HFF-Myc (cell line): ENCODE measurements around the gene NGFR.

Experiments used
- DNase-seq: peaks from one replicate; pipeline ENCODE4 v3.0.0-alpha.2; 2011; ENCODE audit warnings: low read depth; ENCODE audit errors: extremely low read depth
- H3K4me3 ChIP-seq: replicated peaks from 2 replicates; pipeline ENCODE4 v1.5.1; 2011; ENCODE audit warnings: low read depth, mild to moderate bottlenecking, control low read depth, low read length
- TF ChIP-seq, protein P1 (sequence below): IDR thresholded peaks from 2 replicates; pipeline ENCODE4 v1.5.1; 2012; ENCODE audit warnings: mild to moderate bottlenecking, low read depth, low read length, control low read depth; ENCODE audit errors: missing control alignments

The NGFR gene

DNA sequence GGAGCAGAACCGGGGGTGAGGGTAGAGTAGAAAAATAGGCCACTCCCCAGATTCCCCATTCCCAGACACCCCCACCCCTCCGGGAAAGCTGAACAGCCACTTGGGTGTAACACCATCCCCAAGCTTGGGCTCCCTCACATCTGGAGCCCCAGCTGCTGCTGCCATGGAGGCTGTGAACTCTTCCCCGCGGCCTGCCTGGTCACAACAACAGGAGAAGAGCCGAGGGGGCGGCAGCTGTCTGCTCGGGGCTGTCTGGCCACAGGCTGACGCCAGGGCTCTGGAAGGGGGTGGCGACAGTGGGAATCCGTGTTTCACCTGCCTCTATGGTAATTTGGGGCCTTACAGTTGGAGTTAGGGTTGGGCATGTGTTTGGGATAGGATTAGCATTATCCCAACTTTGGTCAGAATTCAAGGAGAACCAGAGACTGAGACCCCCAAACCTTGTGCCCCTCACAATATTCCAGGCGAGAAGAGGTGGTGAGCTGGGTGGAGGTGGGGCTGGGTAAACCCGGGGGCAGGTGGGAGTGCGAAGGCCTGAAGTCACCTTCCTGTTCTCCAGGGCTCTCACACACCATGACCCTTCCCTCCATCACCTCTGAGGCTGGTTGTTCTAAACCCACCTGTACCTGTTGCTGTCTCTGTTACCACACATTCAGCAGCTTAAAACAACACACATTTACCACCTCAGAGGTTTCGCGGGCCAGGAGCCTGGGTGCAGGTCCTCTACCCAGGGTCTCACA is 50.9 kb downstream of the NGFR start:
- H3K4me3 ChIP-seq = no peak overlapping the region
- no peak for DNase-seq

DNA sequence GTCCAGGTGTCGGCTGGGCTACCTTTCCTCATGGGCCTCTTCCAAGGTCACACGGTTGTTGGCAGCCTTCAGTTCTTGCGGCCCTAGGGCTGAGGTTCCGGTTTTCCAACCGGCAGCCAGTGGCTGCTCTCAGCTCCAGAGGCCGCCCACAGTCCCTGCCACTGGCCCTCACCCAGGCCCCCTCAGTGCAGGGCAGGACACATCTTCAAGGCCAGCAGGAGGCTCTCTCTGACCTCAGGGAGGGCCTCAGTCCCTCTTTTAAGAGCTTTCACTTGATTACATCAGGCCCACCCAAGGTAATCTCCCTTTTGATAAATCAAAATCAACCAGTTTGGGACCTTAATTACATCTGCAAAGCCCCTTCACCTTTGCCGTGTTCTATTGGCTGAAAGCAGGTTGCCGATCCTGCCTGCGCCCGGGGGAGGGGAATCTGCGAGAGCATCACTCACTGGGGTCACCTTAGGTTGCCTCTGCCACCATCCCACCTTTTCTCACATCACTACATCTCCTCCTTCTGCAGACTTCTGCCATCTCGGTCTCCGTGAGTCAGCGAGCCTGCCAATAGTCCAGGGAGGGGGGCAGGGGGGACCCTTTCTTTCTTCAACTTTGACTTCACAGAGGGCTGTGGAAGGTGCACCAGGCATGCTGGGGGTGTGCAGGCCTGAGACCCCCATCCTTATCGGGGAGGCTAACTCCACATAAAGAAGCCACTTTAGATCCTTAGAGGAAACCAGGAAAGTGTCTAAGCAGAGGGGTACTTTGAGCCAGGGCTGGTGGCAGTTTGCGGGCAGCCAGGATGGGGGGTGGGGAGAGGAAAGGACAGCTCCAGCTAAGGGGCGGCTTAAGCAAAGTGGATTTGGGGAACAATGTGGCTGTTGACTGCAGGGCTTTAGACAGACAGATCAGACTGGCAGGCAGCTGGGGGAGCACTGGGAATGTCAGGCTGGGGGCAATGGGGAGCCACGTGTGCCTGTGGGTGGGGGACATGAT is 51.7 kb downstream of the NGFR start:
- no peak overlapping the region for H3K4me3 ChIP-seq
- TF ChIP-seq, protein P1, sequence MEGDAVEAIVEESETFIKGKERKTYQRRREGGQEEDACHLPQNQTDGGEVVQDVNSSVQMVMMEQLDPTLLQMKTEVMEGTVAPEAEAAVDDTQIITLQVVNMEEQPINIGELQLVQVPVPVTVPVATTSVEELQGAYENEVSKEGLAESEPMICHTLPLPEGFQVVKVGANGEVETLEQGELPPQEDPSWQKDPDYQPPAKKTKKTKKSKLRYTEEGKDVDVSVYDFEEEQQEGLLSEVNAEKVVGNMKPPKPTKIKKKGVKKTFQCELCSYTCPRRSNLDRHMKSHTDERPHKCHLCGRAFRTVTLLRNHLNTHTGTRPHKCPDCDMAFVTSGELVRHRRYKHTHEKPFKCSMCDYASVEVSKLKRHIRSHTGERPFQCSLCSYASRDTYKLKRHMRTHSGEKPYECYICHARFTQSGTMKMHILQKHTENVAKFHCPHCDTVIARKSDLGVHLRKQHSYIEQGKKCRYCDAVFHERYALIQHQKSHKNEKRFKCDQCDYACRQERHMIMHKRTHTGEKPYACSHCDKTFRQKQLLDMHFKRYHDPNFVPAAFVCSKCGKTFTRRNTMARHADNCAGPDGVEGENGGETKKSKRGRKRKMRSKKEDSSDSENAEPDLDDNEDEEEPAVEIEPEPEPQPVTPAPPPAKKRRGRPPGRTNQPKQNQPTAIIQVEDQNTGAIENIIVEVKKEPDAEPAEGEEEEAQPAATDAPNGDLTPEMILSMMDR = no peak
- no peak for DNase-seq

More for the DNA sequence above, 50.9 kb downstream of the NGFR start:
- TF ChIP-seq, protein P1 = no peak

DNA sequence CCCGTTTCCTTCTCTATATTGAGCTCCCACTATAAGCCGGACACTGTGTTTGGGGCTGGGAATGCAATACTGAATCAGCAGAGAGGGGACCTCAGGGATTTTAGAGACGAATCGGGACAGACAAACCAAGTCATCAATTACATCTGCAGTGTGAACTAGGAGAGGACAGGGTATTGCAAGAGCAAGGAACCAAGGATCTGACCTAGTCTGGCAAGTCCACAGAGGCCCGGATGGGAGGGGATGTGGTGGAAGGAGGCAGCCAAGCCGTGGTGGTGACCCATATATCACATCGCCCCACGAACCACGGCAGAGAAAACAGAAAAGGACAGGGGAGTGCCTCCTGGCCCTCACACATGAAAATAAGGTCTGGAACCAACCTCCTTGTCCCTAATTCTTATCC is 52.5 kb downstream of the NGFR start:
- no peak for DNase-seq

DNA sequence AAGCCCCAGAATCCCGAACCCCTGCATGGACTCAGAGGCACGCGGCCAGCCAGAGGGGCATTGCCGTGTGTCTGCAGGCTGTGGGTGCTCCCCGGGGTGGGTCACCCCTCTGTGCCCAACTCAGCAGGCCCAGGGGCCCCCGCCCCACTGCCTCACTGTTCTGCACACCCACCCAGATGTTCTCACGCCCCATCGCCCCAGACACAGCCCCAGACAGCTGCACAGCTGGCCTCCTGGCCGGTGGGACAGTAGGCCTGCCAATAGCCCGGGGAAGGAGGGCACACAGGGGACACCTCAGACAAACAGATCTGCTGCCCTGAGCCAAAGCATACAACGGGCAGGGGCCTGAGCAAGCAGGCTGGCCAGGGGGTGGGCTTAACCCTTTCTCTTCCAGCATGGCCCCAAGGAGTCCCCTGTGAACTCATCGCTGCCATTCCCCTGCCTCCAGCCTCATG is 53.0 kb downstream of the NGFR start:
- TF ChIP-seq, protein P1 = no peak
- DNase-seq = no peak
- H3K4me3 ChIP-seq = no peak overlapping the region

More for the DNA sequence above, 52.5 kb downstream of the NGFR start:
- TF ChIP-seq, protein P1 = no peak
- no peak overlapping the region for H3K4me3 ChIP-seq

DNA sequence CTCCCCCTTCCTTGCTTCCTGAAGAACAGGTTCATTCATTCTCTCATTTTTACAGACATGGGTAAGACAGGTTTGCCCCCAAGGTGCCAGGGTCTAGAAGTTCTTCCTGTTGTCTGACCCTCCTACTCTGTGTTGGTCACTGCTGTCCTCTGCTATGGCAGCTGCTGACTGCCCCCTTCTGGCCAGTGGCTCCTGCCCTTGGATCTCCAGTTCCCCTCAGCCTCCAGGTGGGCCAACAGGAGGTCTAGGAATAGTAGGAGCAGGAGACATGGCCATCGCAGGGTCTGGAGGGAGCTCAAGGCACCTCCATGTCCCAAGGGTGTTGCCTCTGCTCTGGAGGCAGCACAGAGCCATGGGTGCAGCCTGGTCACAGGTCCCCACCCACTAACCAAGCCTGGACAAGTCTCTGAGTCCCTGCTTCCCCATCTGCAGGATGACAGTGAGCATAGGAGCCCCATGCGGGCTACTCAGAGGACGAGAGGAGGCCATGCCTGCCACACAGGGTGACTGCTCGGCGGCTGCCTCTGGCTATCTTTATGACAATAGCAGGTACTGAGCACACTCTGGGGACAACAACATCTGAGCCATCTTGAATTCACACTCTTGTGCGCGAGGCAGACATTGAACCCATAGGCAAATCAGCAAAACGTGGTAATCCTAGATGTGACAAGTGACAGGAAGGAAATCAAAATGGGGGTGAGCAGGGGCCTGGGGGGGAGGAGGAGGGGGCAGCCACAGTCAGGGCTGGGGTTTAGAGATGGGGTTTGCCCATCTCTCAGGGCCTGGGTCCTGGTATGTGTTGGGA is 53.6 kb downstream of the NGFR start:
- TF ChIP-seq, protein P1 = peak; percentile 76
- no peak for DNase-seq
- H3K4me3 ChIP-seq = no peak overlapping the region

DNA sequence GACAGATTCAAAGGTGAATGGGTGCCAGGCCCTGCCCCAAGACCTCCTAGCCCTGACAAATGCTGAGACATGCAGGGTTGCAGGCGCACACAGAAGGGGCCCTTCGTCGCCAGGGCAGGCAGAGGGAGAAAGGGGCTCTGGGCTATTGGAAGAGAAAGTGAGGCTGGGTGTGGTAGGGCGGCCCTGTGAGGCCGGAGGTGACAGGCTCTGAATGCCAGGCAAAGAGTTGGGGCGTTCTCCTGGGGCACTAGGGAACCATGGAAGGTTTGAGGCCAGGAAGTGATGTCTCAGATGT is 54.2 kb downstream of the NGFR start:
- DNase-seq = no peak

More for the DNA sequence above, 54.2 kb downstream of the NGFR start:
- TF ChIP-seq, protein P1 = no peak
- no peak overlapping the region for H3K4me3 ChIP-seq
